HTR-8/SVneo (cell line): ENCODE measurements around the gene TLE2.
"Not testable (repeated sequence)": the region's sequence is repeated elsewhere in the genome, so short reads cannot be mapped to it uniquely, and the experiment has no call there.

Experiments used
- DNase-seq: peaks from one replicate; pipeline ENCODE4 v3.0.0; 2011; ENCODE audit warnings: low spot score, mixed read lengths; ENCODE audit not compliant: insufficient read length
- FAIRE-seq: peaks from 2 replicates; lab custom pipeline; 2011; peaks lifted over from hg19 to GRCh38; lab: Jason Lieb, UNC

Gene TLE2

GRCh38 chr19:2964874-2965273 is 64.2 kb downstream of the TLE2 start:
- DNase-seq (no peak), FAIRE-seq (no peak)

- not testable (repeated sequence) for FAIRE-seq, DNase-seq
Observed at GRCh38 chr19:2963631-2964030, 65.4 kb downstream of the TLE2 start.

GRCh38 chr19:2963122-2963521 is 66.0 kb downstream of the TLE2 start:
- DNase-seq (no peak), FAIRE-seq (no peak)

- FAIRE-seq (no peak), DNase-seq (peak; percentile 46)
Observed at GRCh38 chr19:2962018-2962670, 66.9 kb downstream of the TLE2 start.

GRCh38 chr19:2960120-2960519 is 69.0 kb downstream of the TLE2 start:
- DNase-seq (no peak), FAIRE-seq (no peak)

- FAIRE-seq = no peak
- no peak for DNase-seq
Observed at GRCh38 chr19:2957160-2957559, 71.9 kb downstream of the TLE2 start.

- DNase-seq (no peak), FAIRE-seq (no peak)
Observed at GRCh38 chr19:2952953-2953481, 76.1 kb downstream of the TLE2 start.

- peak; percentile 97 for DNase-seq
- FAIRE-seq = peak; percentile 86
Observed at GRCh38 chr19:2950286-2951124, 78.6 kb downstream of the TLE2 start.

GRCh38 chr19:2949939-2950285 is 79.2 kb downstream of the TLE2 start:
- DNase-seq (no peak), FAIRE-seq (no peak)
